Gastroesophageal sphincter (tissue), 3 donors: ENCODE data around the gene MYRF.

ENCODE experiments used
- EP300 ChIP-seq: sonication (generic); formaldehyde crosslinking; IDR thresholded peaks from one replicate; pipeline ENCODE4 v1.6.1; 2017; ENCODE audit warnings: antibody characterized with exemption, mild to moderate bottlenecking
- POLR2A ChIP-seq, 2 donors: fragments of 450-650 bp; IDR thresholded peaks; one replicate each; pipeline ENCODE4 v1.6.1; 2017; ENCODE audit warnings: antibody characterized with exemption in 2 of 2, mild to moderate bottlenecking in 2 of 2, moderate library complexity in 1 of 2
- POLR2AphosphoS5 ChIP-seq: sonication (generic); formaldehyde crosslinking; IDR thresholded peaks from one replicate; pipeline ENCODE4 v1.6.1; 2017; ENCODE audit warnings: antibody characterized with exemption
- TF ChIP-seq, protein P1 (sequence below), 4 experiments: fragments of 200-600 bp in 2 of 4; fragments of 450-650 bp in 2 of 4; sonication (generic) in 1 of 4; IDR thresholded peaks; one replicate each; pipeline ENCODE4 v1.5.1; 2017 to 2019; ENCODE audit warnings: antibody characterized with exemption in 4 of 4, mild to moderate bottlenecking in 2 of 4, moderate library complexity in 2 of 4

DNA sequence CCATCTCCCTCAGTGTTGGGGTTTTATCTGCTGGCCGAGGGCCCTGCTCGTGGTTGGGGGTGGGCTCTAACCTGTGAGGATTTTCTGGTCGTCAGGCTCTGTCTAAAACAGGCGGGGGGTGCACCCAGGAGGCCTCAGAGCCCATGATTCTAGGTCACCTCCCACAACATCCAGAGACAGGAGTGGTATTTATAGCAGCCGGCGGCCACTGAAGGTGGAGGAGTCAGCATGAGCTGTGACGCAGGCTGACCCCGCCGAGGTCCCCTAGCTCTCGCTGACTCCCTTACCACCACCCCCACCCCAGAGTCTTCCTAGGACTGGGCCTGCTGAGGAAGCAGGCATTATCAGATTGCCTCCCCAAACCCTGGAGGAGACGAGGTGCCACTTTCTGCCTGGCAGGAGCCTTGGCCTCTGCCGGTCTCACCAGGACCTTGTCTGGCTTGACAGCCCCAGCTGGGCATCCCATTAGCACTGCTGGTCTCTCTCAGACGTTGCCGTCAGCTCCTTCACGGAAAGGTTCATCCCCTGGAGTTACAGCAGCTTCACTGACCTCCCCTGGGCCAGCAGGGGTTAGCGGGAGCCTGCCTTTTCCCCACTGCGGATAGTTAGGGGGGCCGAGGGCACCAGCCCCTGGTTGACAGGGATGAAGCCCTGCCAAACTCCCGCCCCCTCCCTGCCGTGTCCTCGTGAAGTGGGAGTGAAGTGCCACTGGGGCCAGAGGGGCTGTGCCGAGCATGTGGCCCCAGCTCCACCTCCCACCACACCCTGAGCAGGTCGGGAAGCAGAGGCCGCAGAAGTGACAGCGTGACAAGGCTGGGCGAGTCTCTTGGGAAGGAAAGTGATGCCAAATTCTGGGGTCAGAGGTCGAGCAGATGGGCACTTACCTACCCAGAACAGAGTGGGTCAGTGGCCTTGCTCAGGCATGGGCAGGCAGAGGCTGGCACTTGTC, 45.7 kb upstream of the MYRF start:
- TF ChIP-seq, protein P1, sequence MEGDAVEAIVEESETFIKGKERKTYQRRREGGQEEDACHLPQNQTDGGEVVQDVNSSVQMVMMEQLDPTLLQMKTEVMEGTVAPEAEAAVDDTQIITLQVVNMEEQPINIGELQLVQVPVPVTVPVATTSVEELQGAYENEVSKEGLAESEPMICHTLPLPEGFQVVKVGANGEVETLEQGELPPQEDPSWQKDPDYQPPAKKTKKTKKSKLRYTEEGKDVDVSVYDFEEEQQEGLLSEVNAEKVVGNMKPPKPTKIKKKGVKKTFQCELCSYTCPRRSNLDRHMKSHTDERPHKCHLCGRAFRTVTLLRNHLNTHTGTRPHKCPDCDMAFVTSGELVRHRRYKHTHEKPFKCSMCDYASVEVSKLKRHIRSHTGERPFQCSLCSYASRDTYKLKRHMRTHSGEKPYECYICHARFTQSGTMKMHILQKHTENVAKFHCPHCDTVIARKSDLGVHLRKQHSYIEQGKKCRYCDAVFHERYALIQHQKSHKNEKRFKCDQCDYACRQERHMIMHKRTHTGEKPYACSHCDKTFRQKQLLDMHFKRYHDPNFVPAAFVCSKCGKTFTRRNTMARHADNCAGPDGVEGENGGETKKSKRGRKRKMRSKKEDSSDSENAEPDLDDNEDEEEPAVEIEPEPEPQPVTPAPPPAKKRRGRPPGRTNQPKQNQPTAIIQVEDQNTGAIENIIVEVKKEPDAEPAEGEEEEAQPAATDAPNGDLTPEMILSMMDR (IDR thresholded peaks at IDR 0.05), result no peak
- TF ChIP-seq POLR2AphosphoS5, result no peak
- TF ChIP-seq POLR2A (IDR thresholded peaks at IDR 0.05), result no peak
- TF ChIP-seq EP300, result no peak
